A549 treated with RU486 at 1 μM for 4 hours (cell line): Measurements from ENCODE around the gene STARD4. TPM values are rescaled to one million over a fixed set of nuclear protein-coding genes. Genes with fewer than 3 reads are reported as not detected.

ENCODE experiments used
- total RNA-seq: library from RNA; stranded (reverse); fragments of 200-300 nt; extraction: Qiagen RNA extraction; gene quantifications from 5 replicates; pipeline ENCODE4 v1.2.3, GENCODE V29; 2022; ENCODE audit warnings: low read depth

Gene STARD4, protein sequence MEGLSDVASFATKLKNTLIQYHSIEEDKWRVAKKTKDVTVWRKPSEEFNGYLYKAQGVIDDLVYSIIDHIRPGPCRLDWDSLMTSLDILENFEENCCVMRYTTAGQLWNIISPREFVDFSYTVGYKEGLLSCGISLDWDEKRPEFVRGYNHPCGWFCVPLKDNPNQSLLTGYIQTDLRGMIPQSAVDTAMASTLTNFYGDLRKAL
- total RNA-seq, result 2.2 to 5.4 TPM (median 5.2 TPM) in 5 replicates

GRCh38 chr5:111512375-111513130, at the start of gene STARD4:
Gene STARD4, minus strand, starts transcription at chr5:111512535. Its CDS starts 5,102 bp downstream, at chr5:111507433.

Other genes with a start within 250 kb of the STARD4 start
- 2.3 to 3.3 TPM (median 2.5 TPM) in 5 replicates for gene NREP, start 244.7 kb upstream of the STARD4 start, total RNA-seq